GM21526 (cell line): ENCODE results near the gene SIK3.
A peak's percentile ranks its signal among the peaks of the same experiment; 100 is the strongest.
"Not testable (repeated sequence)": the region's sequence is repeated elsewhere in the genome, so short reads cannot be mapped to it uniquely, and the experiment has no call there.

Experiments used
- ATAC-seq: cut with Tn5 transposase; IDR thresholded peaks from one replicate; pipeline ENCODE4 v1.9.1; 2021; ENCODE audit warnings: moderate library complexity; ENCODE audit not compliant: unreplicated experiment, low FRiP score

SIK3 gene

DNA sequence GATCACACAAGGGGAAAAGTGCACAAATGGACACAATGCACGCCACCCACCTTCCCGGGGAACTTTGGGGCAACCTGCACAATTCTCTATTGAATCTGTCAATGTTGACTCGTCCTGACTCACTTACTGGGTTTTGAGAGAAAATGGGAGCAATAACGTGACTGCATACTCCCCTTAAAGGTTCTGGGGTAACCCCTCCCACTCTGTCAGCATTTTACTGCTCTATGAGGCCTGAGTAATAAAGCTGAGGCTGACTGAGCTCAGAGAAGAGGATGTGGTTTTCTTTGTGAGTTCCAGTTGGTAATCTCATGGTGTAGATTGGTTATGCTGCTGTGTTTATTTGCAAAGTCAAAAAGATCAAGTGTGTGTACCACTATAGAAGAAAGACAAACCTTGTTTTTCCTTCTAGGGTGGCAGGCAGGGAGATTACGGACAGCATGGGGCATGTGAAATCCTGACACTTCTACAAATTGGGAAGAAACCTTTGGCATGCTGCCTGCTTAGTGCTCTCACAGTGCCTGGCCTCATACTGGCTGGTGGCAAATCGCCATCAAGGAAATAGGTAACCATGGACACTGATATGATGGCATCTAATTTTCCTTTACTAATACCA lies 244.7 kb downstream of the SIK3 start:
- peak; percentile 85 for ATAC-seq

DNA sequence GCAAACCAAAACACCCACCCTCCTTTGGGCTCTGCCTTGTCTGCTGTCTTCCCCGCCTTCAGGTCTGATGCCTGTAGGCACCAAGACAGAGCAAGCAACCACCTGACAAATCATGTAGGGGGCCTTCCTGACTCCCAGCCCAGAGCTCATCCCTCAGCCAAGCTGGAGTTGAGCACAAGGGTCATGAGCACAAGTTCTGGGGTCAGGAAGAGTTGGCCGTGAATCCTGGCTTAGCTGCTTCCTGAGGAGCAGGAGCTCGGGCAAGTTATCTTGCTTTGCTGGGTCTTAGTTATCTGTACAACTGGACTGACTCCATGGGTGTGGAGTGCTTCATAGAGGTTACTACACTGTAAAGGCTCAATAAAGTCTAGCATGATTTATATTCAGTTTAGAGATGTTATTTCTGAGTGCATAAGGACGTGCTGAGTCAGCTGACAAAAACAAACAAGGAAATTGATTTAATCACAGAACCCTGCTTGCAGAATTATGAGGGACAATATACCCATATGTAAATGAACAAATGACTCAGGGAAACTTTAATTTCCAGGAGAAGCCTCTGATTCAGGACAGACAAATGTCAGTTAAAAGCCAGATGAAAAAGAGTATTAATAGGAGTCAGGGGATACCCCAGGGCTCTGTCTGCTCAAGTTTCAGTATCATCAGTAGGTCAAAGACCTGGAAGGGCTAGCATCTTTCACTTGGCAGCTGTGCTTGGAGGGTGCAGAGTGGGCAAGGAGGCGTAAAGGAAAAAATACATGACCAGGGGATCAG lies 245.8 kb downstream of the SIK3 start:
- no peak for ATAC-seq

DNA sequence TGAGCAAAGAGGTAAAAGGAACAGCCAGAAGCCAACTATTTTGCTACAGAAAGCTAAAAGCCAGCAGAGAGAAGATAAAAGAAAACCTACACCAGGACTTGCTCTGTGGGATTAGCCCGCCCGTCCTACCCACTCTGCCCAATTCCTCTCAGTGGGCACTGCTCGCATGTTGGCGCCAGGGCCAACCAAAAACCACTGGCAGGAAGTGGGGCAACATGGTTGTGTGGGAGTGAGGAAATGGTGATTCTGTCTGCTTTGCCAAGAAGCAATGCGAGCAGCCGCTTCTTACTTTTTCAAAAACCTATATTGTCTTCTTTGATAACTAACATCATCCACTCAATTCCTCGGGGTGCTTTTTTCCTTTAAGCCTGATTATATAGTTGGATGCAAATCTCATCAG lies 246.6 kb downstream of the SIK3 start:
- ATAC-seq, result no peak

DNA sequence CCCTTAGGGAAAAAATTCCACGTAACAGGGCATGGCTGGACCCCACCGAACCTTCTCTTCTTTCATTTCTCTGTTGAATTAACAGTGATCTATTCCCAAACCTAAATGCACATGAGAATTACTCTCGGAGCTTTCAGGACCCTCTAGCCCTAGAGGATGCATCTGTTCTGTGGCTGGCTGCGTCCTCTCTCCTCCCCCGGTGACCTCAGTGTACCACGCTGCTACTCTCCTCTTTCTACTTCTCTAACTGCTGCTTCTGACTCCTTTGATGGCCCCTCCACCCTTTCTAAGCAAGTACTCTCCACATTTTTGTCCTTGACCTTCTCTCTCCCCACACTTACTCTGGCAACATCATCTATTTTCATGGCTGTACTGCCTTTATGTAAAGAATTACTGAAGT lies 248.7 kb downstream of the SIK3 start:
- no peak for ATAC-seq

DNA sequence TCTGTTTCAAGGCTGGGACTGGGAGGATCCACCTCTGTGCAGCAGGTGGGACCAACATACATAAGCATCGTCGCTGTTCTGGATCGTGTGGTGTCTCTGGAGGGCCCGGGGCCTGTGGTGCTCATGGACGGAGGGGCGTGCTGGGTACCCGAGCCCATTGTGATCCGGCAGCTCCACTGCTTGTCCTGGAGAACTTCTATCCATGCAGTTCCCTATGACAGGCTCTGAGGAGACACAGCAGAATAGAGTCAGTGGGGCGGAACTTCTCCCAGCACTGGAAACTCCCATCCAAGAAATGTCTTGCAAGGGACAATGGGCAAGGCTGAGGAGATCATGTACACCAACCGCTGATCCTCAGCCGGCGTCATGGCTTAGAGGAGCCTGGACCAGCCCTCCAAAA lies 249.2 kb downstream of the SIK3 start:
- no peak for ATAC-seq

DNA sequence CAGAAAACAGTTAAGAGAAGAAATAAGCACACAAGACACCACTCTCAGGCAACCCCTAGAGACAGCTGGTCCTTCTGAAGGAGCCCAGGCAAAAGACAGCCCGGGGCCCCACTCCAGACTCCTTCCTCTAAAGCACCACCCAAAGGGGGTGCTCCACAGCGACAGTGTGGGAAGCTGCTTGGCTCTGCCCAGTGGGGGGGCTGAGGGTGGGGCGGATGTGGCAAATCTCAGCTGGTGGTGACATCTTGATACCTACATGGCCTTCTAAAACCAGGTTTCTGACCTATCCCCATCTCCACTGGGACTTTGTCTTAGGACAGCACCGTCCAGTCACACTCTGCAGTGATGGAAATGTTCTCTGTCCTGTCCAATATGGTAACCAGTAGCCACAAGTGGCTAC lies 250.6 kb downstream of the SIK3 start:
- no peak for ATAC-seq

DNA sequence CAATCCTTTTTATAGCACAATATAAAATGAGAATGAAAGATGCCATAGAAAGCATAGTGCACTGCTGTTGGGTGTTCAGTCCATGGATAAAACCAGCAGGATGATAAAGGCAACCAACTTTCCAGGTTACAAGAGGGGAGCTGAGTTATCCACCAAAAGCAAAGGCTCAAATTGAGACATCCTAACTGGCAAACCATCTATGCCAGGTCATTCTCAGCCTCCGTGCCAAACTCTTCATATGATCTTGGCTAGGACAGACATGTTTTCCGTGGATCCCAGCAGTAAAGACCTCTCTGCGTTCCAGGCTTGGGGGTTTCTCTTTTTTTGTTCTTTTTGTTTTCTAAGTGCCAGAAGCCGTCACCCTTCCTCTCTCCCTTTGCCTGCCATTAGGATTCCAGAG lies 253.5 kb downstream of the SIK3 start:
- no peak for ATAC-seq

DNA sequence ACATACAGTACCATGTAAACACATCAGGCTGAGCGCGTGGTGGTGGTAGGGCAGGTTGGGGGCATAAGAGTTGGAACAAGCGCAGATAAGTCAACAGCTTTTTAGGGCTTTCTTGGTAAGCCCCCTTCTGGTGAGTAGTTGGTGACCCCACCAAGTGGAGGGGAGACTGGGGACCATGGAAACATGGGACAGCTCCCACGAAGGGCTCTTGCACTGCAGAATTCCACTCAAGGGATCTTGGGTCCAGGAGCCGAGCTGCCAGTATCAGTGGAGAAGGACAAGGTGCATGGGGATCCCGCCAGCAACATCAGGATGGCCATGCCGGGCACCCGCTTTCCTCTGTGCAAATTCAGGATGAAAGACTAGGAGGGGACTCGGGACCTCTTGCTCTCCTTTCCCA lies 254.6 kb downstream of the SIK3 start:
- no peak for ATAC-seq

DNA sequence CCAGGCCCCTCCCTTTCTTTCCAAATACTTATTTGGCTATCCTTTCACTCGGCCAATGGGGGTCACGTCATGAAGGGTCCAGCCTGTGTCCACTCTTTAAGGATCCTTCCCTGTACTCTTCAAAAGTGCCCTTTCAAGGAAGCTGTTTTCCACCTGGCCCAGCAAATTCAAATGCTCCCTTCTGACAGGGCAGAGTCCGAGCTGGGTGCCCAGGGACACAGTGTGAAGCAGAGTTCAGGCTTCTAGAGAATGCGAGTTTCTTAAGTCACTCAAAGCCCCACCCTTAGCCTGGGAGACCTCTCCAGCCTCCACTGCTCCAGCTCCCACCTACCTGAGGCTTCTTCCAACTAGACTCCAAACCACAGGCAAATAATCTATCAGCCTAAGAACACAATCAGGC lies 255.3 kb downstream of the SIK3 start:
- ATAC-seq, result no peak

DNA sequence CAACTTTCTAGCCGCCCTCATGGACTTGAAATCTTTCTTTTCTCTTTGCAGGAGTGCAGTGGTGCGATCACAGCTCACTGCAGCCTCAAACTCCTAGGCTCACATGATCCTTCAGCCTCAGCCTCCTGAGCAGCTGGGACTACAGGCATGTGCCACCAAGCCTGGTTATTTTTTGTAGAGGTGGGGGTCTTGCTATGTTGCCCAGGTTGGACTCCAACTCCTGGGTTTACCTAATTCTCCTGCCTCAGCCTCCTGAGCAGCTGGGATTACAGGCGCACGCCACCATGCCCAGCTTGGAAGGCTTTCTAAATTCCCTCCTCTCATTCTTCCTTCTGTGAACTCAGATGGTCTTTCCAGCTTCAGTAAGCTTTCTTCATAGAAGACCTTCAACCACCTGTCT lies 256.1 kb downstream of the SIK3 start:
- ATAC-seq, result no peak

DNA sequence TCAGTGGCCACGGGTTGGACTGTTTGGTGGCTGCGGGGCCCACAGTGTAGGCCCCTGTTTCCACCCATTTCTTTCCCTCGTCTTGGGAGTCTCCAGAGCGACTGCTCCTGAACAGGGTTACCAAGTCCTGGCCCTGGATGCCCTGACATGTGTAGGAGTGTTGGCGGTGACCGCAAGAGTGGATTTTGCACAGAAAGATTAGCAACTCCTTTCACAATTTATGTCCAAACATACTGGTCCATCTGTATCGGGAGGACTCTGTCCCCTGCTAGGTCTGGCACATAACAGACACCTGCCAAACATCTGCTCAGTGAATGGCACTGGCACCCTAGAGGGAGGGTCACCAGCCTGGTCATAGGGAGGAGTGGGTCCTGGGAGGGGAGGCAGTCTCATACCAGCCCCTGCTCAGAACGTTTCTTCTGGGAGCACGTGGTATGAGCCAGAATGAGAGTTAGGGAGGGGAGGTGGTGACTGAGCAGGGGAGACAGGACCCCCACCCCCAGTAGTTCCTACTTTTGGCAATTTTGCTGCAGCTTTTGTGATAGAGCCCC lies 257.4 kb downstream of the SIK3 start:
- ATAC-seq, result no peak

DNA sequence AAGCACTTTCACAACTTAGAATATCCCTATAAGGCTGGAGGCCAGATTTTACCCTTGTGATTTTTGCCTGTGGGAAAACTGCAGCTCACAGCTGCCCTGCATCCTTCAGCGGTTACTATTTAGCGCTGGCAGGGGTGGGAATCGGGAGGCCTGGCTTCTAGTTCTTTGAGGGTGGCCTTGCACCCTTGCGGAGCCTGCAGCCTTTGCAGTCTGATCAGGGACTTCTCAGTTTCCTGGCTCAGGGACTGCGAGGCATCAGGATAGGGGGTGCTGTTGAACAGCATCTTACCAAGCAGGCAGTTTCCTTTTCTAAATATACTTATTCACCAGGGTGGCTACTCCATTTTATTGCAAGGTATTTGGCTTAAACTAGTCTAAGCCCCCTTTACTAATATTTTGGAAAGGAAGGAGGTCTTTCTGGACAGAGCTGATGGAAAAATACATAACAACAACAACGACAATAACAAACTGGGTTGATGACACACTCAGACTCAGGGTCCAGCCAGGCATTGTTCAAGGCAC lies 257.9 kb downstream of the SIK3 start:
- ATAC-seq, result no peak

DNA sequence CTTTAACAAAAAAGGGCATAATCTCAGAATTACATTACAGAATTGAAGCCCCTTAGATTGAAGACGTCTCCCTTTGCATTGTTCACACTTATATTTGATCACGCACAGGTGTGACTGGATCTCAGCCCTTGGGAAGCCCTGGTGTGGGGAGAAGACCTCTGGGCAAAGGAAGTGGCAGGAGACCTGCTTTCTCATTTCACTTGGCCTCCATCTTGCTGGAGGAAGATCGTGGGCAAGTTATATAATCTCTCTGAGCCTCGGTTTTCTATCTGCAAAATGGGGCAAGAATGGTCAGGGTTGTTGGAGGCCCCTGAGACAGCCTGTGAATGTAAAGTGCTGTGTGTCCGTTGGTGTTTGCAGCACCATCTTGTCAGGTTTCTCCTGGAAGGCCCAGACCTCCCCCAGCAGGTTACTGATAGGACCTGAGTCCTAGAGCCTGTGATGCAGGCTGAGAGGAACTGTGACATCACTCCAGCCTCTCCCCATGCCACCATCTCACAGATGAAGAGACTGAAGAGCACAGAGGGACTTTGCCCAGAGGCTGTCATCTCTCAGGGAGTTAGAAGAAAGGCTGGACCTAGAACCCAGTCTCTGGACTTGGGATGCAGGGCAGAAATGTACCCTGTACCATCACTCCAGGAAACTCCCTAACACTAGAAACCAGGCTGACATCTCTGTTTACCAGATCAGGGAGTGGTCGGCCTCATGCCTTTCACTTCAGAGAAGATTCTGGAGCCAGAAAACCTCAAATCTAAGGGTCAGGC lies 259.7 kb downstream of the SIK3 start:
- ATAC-seq, result no peak

DNA sequence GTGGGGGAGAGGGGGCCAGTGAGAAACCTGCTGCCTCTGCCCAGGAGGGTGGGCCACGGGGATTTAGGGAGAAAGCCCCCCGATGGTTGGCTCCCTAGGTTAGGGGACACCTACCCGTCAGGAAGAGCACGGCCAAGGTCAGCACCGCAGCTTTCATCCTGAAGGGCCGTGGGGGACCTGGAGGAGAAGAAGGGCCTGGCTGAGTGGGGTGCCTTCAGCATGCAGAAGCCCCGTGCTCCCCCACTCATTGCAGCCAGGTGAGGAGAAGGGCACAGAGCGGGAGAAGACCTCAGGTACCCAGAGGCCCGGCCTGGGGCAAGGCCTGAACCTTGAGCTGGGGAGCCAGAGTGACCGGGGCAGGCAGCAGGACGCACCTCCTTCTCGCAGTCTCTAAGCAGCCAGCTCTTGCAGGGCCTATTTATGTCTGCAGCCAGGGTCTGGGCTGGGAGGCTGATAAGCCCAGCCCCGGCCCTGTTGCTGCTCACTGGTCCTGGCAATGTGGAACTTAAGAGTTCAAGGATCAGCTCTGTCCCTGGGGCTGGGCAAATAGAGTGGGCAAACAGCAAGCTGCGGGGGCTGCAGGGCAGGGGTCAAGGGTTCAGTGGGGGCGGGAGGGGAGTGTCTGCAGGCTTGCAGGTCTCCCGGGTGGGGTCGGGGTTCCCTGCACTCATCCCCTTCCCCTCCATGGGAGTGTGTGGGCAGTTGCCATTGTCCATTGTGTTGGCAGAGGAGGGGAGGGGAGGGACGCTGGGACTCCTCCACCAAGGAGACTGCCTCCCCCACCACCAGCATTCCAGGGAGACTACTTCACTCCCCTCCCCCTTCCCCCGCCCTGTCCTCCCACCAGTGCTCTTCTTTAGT lies 260.8 kb downstream of the SIK3 start, which contains the start of gene APOA1:
TSS of gene APOA1 (minus strand) at position 392 of the 861 bp plus-strand sequence. CDS start at position 157, 235 bp downstream.
- no peak for ATAC-seq

DNA sequence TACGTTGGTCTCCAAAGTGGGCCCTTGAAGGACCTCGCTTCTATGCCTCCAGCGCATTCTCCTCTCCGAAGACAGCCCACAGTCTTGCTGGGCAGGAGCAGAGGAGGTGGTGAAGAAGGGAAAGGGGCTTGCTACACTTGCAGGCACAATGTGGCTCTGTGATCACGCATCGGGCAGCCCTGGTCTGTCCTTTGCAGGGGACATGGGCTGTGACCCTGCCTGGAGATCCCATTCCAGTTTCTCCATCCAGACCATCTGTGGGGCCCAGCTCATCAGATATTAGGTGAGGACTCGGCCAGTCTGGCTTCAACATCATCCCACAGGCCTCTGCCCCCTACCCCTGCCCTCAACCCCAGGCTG lies 261.6 kb downstream of the SIK3 start:
- ATAC-seq, result no peak

DNA sequence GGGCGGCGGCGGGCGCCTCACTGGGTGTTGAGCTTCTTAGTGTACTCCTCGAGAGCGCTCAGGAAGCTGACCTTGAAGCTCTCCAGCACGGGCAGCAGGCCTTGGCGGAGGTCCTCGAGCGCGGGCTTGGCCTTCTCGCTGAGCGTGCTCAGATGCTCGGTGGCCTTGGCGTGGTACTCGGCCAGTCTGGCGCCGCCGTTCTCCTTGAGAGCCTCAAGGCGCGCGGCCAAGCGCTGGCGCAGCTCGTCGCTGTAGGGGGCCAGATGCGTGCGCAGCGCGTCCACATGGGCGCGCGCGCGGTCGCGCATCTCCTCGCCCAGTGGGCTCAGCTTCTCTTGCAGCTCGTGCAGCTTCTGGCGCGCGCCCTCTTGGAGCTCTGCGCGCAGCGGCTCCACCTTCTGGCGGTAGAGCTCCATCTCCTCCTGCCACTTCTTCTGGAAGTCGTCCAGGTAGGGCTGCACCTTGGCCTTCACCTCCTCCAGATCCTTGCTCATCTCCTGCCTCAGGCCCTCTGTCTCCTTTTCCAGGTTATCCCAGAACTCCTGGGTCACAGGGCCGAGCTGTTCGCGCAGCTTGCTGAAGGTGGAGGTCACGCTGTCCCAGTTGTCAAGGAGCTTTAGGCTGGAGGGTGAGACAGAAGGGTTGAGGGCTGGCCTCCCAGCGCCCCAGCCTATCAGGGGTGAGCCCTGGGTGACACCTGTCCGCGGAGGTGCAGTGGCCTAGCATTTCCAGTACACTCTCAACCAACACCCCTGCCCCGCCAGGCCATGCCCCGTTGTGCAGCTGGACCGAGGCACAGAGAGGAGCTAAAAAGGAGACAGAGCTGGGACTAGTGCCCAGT lies 262.2 kb downstream of the SIK3 start:
- ATAC-seq, result peak; percentile 76

DNA sequence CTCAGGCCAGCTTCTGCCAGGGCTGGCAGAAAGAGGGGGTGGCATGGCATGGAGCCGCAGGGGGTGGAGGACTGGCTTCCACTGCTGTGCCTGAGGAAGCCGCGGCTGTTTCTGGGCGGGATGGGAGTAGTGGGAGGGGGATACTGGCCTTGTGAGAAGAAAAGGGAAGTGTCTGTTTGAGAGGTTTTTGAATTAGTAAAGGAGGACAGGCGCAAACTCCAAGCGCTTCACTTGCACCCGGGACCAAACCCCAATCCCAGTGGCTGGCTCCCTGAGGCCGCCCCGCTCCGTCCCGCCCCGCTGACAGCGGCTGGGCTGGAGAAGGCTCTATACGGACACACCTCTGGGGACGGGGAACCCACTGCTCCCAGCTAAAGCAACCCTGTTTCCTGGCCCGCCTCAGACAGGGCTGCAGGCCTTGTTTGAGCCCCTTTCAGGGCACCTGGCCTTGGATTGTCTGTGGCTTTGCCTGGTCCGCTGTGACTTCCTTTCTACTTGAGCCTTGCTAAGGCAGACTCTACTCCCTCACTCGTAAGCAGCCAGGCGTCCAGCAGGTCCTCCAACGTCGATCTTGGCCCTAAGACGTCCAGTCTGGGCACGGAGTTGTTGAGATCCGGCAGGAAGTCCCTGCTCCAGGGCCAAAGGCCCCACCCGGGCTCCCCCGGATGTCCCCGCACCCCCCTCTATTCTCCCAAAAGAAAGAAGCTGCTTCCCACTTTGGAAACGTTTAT lies 263.0 kb downstream of the SIK3 start:
- ATAC-seq, result no peak

DNA sequence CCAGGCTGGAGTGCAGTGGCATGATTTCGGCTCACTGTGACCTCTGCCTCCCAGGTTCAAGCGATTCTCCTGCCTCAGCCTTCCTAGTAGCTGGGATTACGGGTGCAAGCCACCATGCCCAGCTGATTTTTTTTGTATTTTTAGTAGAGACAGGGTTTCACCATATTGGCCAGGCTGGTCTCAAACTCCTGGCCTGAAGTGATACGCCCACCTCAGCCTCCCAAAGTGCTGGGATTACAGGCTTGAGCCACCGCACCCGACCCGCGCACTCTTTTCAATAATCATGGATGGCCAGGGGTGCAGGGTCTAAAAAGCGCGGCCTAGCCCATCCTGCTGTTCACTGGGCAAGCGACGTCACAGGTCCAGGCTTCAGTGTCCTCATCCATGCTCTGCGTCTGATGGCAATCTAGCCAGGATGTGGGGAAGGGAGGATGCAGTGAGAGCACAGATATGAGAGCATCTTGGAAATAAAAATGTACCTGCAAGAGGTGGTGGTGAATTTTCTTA lies 263.6 kb downstream of the SIK3 start:
- ATAC-seq, result not testable (repeated sequence)
